Measurements from ENCODE around the gene PRKD1.

PRKD1 gene

DNA sequence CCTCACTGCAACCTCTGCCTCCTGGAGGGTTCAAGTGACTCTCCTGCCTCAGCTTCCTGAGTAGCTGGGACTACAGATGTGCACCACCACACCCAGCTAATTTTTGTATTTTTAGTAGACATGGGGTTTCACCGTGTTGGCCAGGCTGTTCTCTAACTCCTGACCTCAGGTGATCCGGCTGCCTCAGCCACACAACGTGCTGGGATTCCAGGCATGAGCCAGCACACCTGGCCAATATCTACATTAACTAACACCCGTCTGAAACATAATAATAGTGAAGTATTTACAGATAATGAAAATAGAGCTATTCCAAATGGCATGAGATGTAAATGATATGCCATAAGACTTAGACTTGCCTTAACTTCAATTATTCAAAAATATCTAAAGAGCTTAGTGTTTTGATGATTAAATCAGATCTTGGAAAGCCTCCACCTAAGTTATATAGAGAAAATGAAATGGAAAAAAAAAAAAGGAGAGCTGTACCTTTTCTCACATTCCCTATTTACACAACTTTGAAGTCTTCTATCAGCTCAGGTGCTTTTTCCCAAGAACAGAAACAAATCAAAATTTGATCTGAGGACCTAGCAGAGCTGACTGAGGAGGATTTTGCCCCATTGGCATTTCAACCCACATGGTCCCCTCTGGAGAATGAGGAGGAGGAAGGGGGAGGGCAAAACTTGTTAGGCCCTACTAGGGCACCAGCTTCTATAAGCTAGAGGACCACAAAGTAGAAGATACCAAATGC, 309.2 kb downstream of the PRKD1 start:
- no peak for DNase-seq (ENCODE audit: extremely low spot score)
- POLR2A ChIA-PET: no interaction called here
- CTCF ChIA-PET: interaction anchor here (0.8 to 1.2 kb wide), 3 partner anchors 10 to 19 kb away, joined by 3 read pairs; no protein-coding TSS in a partner anchor
- TF ChIP-seq, protein P1, sequence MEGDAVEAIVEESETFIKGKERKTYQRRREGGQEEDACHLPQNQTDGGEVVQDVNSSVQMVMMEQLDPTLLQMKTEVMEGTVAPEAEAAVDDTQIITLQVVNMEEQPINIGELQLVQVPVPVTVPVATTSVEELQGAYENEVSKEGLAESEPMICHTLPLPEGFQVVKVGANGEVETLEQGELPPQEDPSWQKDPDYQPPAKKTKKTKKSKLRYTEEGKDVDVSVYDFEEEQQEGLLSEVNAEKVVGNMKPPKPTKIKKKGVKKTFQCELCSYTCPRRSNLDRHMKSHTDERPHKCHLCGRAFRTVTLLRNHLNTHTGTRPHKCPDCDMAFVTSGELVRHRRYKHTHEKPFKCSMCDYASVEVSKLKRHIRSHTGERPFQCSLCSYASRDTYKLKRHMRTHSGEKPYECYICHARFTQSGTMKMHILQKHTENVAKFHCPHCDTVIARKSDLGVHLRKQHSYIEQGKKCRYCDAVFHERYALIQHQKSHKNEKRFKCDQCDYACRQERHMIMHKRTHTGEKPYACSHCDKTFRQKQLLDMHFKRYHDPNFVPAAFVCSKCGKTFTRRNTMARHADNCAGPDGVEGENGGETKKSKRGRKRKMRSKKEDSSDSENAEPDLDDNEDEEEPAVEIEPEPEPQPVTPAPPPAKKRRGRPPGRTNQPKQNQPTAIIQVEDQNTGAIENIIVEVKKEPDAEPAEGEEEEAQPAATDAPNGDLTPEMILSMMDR (IDR thresholded peaks at IDR 0.05; ENCODE audit: control extremely low read depth, extremely low read depth, low read depth, missing control alignments): no peak

DNA sequence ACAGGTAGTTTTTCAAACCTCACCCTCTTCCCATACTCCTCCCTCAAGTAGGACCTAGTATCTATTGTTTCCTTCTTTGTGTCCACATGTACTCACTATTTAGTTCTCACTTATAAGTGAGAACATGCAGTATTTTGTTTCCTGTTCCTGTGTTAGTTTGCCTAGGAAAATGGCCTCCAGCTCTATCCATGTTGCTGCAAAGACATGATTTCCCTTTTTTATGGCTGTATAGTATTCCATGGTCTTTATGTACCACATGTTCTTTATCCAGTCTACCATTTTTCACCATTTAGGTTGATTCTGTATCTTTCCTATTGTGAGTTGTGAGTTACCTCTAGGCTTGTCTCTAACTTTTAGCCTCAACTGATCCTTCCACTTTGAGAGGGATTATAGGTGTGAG, 310.7 kb downstream of the PRKD1 start:
- CTCF ChIA-PET: no interaction called here
- POLR2A ChIA-PET: no interaction called here
- TF ChIP-seq, protein P1 (IDR thresholded peaks at IDR 0.05; ENCODE audit: control extremely low read depth, extremely low read depth, low read depth, missing control alignments): no peak
- DNase-seq (ENCODE audit: extremely low spot score): no peak

DNA sequence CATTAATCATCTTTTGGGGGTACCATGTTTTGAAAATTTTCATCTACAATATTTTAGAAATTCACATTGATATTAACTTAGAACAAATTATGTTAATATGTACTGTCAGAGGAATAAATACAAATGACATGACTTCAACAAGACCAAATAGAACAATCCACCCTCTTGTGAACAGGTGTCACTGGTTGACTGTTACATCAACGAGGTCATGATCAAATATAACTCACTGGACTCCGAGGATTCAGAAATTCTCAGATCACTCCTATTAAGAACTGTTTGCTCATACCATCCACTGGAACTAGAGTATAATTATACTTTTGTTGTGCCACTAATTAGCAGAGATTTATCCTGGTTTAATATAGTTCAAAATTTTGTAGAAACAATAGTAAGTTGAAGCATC, 318.8 kb downstream of the PRKD1 start:
- CTCF ChIA-PET: no interaction called here
- POLR2A ChIA-PET: no interaction called here
- no peak for DNase-seq (ENCODE audit: extremely low spot score)
- TF ChIP-seq, protein P1 (IDR thresholded peaks at IDR 0.05; ENCODE audit: control extremely low read depth, extremely low read depth, low read depth, missing control alignments): no peak

DNA sequence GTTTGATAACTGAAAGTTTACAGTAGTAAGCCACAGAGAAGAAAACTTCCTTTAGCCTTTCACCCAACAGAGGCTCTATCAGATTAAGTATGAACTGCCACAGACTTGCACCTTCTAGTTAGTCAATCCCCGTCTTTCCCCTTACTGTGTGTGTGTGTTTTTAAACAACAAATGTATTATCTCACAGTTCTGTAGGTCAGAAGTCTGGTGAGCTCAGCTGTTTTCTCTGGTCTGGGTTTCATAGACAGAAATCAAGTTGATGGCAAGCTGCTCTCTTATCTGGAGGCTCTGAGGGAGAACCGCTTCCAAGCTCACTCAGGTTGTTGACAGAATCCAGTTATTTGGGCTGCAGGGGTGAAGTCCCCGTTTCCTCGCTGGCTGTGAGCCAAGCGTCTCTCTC, 320.5 kb downstream of the PRKD1 start:
- POLR2A ChIA-PET: no interaction called here
- CTCF ChIA-PET: interaction anchor here (0.8 to 1.2 kb wide), 2 partner anchors 36 to 58 kb away, joined by 3 to 4 read pairs; no protein-coding TSS in a partner anchor

DNA sequence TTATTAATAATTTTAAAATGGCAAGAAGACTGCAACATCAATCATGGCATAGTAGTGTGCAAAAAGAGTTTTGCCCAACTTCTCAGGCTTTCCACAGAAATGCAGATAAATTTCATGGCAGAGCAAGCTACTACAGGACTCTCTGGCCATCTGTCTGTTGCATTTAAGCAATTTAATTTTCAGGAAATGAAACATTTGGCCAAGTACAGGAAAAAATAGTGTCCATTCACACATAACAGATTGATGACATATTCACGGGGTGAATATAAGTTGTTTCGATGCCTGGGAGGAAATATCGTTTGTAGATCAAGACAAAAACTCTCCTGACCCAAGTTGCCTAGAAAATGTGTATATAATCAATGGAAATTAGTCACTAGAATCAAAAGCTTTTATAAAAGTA, 324.0 kb downstream of the PRKD1 start:
- no peak for DNase-seq (ENCODE audit: extremely low spot score)
- POLR2A ChIA-PET: no interaction called here
- CTCF ChIA-PET: no interaction called here
- TF ChIP-seq, protein P1 (IDR thresholded peaks at IDR 0.05; ENCODE audit: control extremely low read depth, extremely low read depth, low read depth, missing control alignments): no peak

More for the DNA sequence above, 320.5 kb downstream of the PRKD1 start:
- no peak for DNase-seq (ENCODE audit: extremely low spot score)
- TF ChIP-seq, protein P1 (IDR thresholded peaks at IDR 0.05; ENCODE audit: control extremely low read depth, extremely low read depth, low read depth, missing control alignments): no peak

DNA sequence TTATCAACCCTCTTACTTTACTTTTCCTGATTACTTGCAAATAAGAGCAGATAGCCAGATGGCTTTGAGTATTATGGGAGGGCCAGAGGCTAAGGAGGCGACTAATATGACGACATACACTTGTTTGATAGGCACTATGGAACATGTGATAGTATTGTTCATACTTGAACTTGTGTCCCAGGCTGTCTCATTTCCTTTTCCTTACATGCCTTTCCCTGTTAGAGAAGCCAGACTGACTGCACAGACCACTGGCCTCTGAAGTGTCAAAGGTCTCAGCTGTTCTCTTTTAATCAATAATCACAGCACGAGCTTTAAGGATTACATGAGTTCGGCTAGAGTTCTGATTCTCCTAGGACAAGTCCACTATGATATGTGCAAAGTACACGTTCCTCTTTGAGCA, 326.0 kb downstream of the PRKD1 start:
- CTCF ChIA-PET: interaction anchor here (1.3 kb wide), 1 partner anchor 17 kb away, joined by 3 read pairs; no protein-coding TSS in a partner anchor
- DNase-seq (ENCODE audit: extremely low spot score): no peak

More for the DNA sequence above, 326.0 kb downstream of the PRKD1 start:
- POLR2A ChIA-PET: no interaction called here
- TF ChIP-seq, protein P1 (IDR thresholded peaks at IDR 0.05; ENCODE audit: control extremely low read depth, extremely low read depth, low read depth, missing control alignments): no peak
